Measurements from ENCODE around the gene RNASE4.

DNA sequence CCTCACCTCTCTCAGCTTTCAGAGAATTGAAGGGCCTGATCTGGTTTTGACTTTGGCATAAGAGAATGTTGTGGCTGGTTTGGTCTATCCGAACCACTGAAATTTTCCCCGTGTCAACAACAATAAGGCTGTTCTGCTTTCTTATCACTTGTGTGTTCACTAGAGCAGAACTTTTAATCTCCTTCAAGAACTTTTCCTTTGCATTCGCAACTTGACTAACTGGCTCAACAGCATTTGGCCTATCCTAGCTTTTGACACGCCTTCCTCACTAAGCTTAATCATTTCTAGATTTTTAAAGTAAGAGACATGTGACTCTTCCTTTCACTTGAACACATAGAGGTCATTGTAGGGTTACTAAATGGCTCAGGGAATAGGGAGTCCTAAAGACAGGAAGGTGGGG is 35.4 kb downstream of the RNASE4 start:
- TF ChIP-seq, protein P1, sequence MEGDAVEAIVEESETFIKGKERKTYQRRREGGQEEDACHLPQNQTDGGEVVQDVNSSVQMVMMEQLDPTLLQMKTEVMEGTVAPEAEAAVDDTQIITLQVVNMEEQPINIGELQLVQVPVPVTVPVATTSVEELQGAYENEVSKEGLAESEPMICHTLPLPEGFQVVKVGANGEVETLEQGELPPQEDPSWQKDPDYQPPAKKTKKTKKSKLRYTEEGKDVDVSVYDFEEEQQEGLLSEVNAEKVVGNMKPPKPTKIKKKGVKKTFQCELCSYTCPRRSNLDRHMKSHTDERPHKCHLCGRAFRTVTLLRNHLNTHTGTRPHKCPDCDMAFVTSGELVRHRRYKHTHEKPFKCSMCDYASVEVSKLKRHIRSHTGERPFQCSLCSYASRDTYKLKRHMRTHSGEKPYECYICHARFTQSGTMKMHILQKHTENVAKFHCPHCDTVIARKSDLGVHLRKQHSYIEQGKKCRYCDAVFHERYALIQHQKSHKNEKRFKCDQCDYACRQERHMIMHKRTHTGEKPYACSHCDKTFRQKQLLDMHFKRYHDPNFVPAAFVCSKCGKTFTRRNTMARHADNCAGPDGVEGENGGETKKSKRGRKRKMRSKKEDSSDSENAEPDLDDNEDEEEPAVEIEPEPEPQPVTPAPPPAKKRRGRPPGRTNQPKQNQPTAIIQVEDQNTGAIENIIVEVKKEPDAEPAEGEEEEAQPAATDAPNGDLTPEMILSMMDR (conservative IDR thresholded peaks at IDR 0.05), result no peak
- TF ChIP-seq ZFX (IDR thresholded peaks at IDR 0.05), result no peak
